Activated T-cell treated with anti-CD3 and anti-CD28 coated beads for 24 hours (primary cell): ENCODE measurements around the gene PTPN5.
"Not testable (repeated sequence)": the region's sequence is repeated elsewhere in the genome, so short reads cannot be mapped to it uniquely, and the experiment has no call there.

Experiments used
- DNase-seq: peaks from one replicate; pipeline ENCODE4 v3.0.0-alpha.2; 2020; ENCODE audit warnings: low read depth

Gene PTPN5

GRCh38 chr11:18681949-18682348 is 109.6 kb downstream of the PTPN5 start:
- DNase-seq: not testable (repeated sequence)
